GM12873 (cell line): Measurements from ENCODE around the gene POLD1.

Source experiments
- CTCF ChIP-seq: IDR thresholded peaks from 2 replicates; pipeline ENCODE4 v1.5.1; 2012; ENCODE audit warnings: low read depth, mild to moderate bottlenecking, moderate library complexity, low read length, control low read depth; ENCODE audit not compliant: insufficient read depth; ENCODE audit errors: missing control alignments

POLD1 gene

DNA sequence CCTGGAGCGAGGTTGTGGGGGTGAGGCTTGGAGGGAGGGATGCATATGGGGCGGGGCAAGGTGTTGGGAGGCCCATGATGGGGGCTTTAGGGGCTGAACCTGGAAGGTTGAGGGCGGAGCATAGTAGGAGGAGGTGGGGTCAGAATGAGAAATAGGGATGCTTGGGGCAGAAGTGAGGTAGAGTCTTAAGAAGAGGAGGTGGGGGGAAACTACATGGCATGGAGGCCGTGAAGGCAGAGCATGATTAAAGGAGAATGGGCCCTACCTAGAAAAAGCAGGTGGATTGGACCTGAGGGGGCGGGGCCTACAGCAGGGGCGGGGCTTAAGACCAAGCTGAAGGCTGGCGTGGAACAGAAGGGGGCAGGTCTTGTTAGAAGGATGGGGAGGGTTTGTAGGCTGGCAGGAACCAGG lies 7.1 kb upstream of the POLD1 start:
- no peak for TF ChIP-seq CTCF

DNA sequence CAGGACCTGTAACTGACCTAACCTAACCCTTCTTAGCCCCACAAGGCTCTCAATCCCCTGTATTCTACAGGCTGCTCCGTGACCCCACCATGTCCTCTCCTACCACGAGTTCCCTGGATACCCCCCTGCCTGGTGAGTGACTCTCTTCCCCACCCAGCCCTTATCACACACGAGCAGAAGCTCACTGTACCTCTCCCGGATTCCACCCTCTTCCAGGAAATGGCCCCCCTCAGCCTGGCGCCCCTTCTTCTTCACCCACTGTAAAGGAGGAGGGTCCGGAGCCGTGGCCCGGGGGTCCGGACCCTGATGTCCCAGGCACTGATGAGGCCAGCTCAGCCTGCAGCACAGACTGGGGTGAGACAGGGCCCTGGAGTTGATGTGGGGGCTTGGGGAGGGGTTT lies 6.6 kb upstream of the POLD1 start:
- TF ChIP-seq CTCF: no peak

DNA sequence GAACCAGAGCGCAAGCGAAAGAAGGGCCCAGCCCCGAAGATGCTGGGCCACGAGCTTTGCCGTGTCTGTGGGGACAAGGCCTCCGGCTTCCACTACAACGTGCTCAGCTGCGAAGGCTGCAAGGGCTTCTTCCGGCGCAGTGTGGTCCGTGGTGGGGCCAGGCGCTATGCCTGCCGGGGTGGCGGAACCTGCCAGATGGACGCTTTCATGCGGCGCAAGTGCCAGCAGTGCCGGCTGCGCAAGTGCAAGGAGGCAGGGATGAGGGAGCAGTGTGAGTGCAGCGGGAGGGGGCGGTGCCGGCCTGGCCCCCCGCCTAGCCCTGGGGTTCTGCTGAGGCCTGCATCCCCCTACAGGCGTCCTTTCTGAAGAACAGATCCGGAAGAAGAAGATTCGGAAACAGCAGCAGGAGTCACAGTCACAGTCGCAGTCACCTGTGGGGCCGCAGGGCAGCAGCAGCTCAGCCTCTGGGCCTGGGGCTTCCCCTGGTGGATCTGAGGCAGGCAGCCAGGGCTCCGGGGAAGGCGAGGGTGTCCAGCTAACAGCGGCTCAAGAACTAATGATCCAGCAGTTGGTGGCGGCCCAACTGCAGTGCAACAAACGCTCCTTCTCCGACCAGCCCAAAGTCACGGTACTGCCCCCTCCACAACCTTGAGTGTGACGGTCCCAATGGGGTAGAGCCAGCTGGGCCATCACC lies 5.8 kb upstream of the POLD1 start:
- no peak for TF ChIP-seq CTCF

DNA sequence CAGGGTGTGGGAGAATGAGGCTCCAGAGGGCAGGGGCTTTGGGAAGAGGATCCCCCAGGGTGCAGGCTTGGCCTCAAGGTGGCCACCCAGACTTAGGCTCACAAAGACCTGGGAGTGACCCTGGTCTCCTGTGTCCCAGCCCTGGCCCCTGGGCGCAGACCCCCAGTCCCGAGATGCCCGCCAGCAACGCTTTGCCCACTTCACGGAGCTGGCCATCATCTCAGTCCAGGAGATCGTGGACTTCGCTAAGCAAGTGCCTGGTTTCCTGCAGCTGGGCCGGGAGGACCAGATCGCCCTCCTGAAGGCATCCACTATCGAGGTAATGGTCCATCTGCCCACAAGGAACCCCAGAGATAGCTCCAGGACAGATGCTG lies 5.3 kb upstream of the POLD1 start:
- TF ChIP-seq CTCF: no peak

DNA sequence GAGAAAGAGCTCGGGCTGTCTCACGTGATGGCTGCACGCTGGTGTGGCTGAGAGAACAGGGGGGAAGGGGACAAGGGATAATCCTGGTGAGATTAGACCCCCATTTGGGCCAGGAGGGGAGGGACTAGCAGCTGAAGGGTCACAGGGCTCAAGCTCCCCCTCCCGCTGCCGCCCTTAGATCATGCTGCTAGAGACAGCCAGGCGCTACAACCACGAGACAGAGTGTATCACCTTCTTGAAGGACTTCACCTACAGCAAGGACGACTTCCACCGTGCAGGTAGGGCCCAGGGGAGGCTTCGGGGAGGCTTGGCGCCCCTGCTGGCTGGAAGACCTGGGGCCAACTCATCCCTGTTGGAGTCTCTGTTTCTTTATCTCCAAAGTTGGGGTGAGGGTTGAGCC lies 4.5 kb upstream of the POLD1 start:
- no peak for TF ChIP-seq CTCF

- TF ChIP-seq CTCF: no peak
Observed at GRCh38 chr19:50380137-50380536, 4.0 kb upstream of the POLD1 start.

GRCh38 chr19:50380751-50381151 lies 3.4 kb upstream of the POLD1 start:
- no peak for TF ChIP-seq CTCF
